K562 (cell line): ENCODE data around the gene TMEM267. TPM values are rescaled to one million over a fixed set of nuclear protein-coding genes. Genes with fewer than 3 reads are reported as not detected.

Source experiments
- CBFA2T2 ChIP-seq: fragments of 450-650 bp; conservative IDR thresholded peaks from 2 replicates; pipeline ENCODE4 v1.6.1; 2017; ENCODE audit warnings: mild to moderate bottlenecking
- CBX3 ChIP-seq, 2 experiments: IDR thresholded peaks; 1 replicate in 1 of 2; 2 replicates in 1 of 2; pipeline ENCODE4 v1.6.1; 2012; ENCODE audit warnings: inconsistent platforms in 2 of 2, low read length in 2 of 2, borderline replicate concordance in 1 of 2, control low read depth in 1 of 2
- CHD1 ChIP-seq: fragments of 200-600 bp; sonication (generic); IDR thresholded peaks from one replicate; pipeline ENCODE4 v1.6.1; 2012; ENCODE audit warnings: mild to moderate bottlenecking, moderate library complexity, low read length, inconsistent platforms
- CHD4 ChIP-seq: fragments of 200-600 bp; sonication (generic); IDR thresholded peaks from 3 replicates; pipeline ENCODE4 v1.6.1; 2012; ENCODE audit warnings: low read depth, mild to moderate bottlenecking, mixed read lengths, low read length, inconsistent platforms; ENCODE audit not compliant: insufficient read depth, insufficient replicate concordance, poor library complexity, severe bottlenecking
- CXXC5 ChIP-seq: fragments of 250-450 bp; sonication (Bioruptor Pico); IDR thresholded peaks from 2 replicates; pipeline ENCODE4 v1.8.0; 2022; ENCODE audit warnings: inconsistent platforms, mild to moderate bottlenecking, moderate library complexity
- ERF ChIP-seq: fragments of 450-650 bp; formaldehyde crosslinking; IDR thresholded peaks from 2 replicates; pipeline ENCODE4 v1.4.0; 2020; ENCODE audit warnings: mild to moderate bottlenecking, mixed read lengths
- ETV5 ChIP-seq: sonication (generic); formaldehyde crosslinking; IDR thresholded peaks from 2 replicates; pipeline ENCODE4 v1.4.0; 2020; ENCODE audit warnings: low read depth, mild to moderate bottlenecking, missing genetic modification reagents
- FIP1L1 ChIP-seq: fragments of 200-400 bp; formaldehyde crosslinking; IDR thresholded peaks from 2 replicates; pipeline ENCODE4 v1.6.1; 2018; ENCODE audit warnings: mild to moderate bottlenecking, low read depth, low read length; ENCODE audit not compliant: poor library complexity, severe bottlenecking
- HOXB6 ChIP-seq: fragments of 250-450 bp; sonication (Bioruptor Pico); IDR thresholded peaks from 2 replicates; pipeline ENCODE4 v1.5.1; 2022; ENCODE audit warnings: mild to moderate bottlenecking, borderline replicate concordance
- IRF2 ChIP-seq: sonication (generic); formaldehyde crosslinking; IDR thresholded peaks from 2 replicates; pipeline ENCODE4 v1.8.1; 2022; ENCODE audit warnings: mild to moderate bottlenecking, missing genetic modification reagents
- KDM5B ChIP-seq: fragments of 200-600 bp; sonication (generic); IDR thresholded peaks from 2 replicates; pipeline ENCODE4 v1.6.1; 2012; ENCODE audit warnings: low read depth, mild to moderate bottlenecking, moderate library complexity, low read length, control low read depth, inconsistent platforms; ENCODE audit not compliant: insufficient replicate concordance
- MTA2 ChIP-seq: fragments of 450-650 bp; IDR thresholded peaks from 2 replicates; pipeline ENCODE4 v1.6.1; 2016; ENCODE audit warnings: low read depth
- MYNN ChIP-seq, 2 experiments: sonication (generic); formaldehyde crosslinking in 1 of 2; IDR thresholded peaks; 2 replicates each; pipeline versions ENCODE4 v1.5.0 to v1.6.1; 2016 to 2020; ENCODE audit warnings: antibody characterized with exemption in 1 of 2, missing genetic modification reagents in 1 of 2
- NCOA4 ChIP-seq: fragments of 450-650 bp; IDR thresholded peaks from 2 replicates; pipeline ENCODE4 v1.6.1; 2018; ENCODE audit warnings: mild to moderate bottlenecking; ENCODE audit not compliant: partially characterized antibody
- NRF1 ChIP-seq, 2 experiments: fragments of 450-650 bp; IDR thresholded peaks in 1 of 2; conservative IDR thresholded peaks in 1 of 2; 2 replicates each; pipeline ENCODE4 v1.6.1; 2014; ENCODE audit warnings: mild to moderate bottlenecking in 2 of 2
- POU5F1 ChIP-seq: fragments of 150-350 bp; IDR thresholded peaks from 2 replicates; pipeline ENCODE4 v1.6.1; 2014; ENCODE audit warnings: borderline replicate concordance, low read length, low read depth, mild to moderate bottlenecking; ENCODE audit not compliant: partially characterized antibody
- RHOXF2B ChIP-seq: fragments of 250-450 bp; sonication (Bioruptor Pico); conservative IDR thresholded peaks from 2 replicates; pipeline ENCODE4 v1.5.1; 2021
- SMARCC2 ChIP-seq: fragments of 450-650 bp; IDR thresholded peaks from 2 replicates; pipeline ENCODE4 v1.6.1; 2017; ENCODE audit warnings: antibody characterized with exemption, moderate library complexity, mild to moderate bottlenecking, low read depth
- SRF ChIP-seq, 2 experiments: fragments of 250-450, 450-650 bp in 1 of 2; sonication (Bioruptor Pico) in 1 of 2; sonication (generic) in 1 of 2; formaldehyde crosslinking; IDR thresholded peaks; 2 replicates each; pipeline versions ENCODE4 v1.5.0 to v1.5.1; 2020 to 2022; ENCODE audit warnings: mild to moderate bottlenecking in 1 of 2, missing genetic modification reagents in 1 of 2
- TAF9B ChIP-seq: fragments of 450-650 bp; IDR thresholded peaks from 2 replicates; pipeline ENCODE4 v1.6.1; 2018; ENCODE audit warnings: mild to moderate bottlenecking; ENCODE audit not compliant: partially characterized antibody
- TFAM ChIP-seq: fragments of 250-450 bp; sonication (Bioruptor Pico); conservative IDR thresholded peaks from 2 replicates; pipeline ENCODE4 v1.5.0; 2021; ENCODE audit warnings: mild to moderate bottlenecking, moderate library complexity
- TOE1 ChIP-seq, 2 experiments: fragments of 450-650 bp in 1 of 2; sonication (generic) in 1 of 2; formaldehyde crosslinking in 1 of 2; IDR thresholded peaks; 2 replicates each; pipeline versions ENCODE4 v1.7.1 to v1.8.0; 2016 to 2022; ENCODE audit warnings: borderline replicate concordance in 2 of 2, mild to moderate bottlenecking in 2 of 2, antibody characterized with exemption in 1 of 2, inconsistent platforms in 1 of 2, low read depth in 1 of 2, missing genetic modification reagents in 1 of 2, moderate library complexity in 1 of 2
- TRIM28 ChIP-seq: fragments of 450-650 bp; IDR thresholded peaks from 2 replicates; pipeline ENCODE4 v1.6.1; 2017
- ZNF24 ChIP-seq: fragments of 450-650 bp; IDR thresholded peaks from 2 replicates; pipeline ENCODE4 v1.6.1; 2016
- polyA plus RNA-seq, 8 experiments: library from polyadenylated mRNA; depleted of rRNA in 4 of 8; stranded (reverse) in 5 of 8; unstranded in 3 of 8; fragments of >200 nt; fragmentation: Nextera tagmentation in 2 of 8; fragmentation: Illumina TruSeq in 1 of 8; extraction: Ambion mirVana in 2 of 8; extraction: Trizol in 1 of 8; gene quantifications; 2 replicates each; pipeline versions ENCODE4 v1.2.1 to v1.2.3, GENCODE V29; 2011 to 2014; ENCODE audit warnings: inconsistent platforms in 1 of 8, missing spikeins in 1 of 8
- total RNA-seq, 7 experiments: library from RNA; depleted of rRNA in 6 of 7; stranded (reverse); fragments of >200 nt in 6 of 7; fragmentation: Illumina TruSeq in 2 of 7; extraction: Trizol in 2 of 7; gene quantifications; 2 replicates each; pipeline versions ENCODE4 v1.2.1 to v1.2.3, GENCODE V29; 2011 to 2021; ENCODE audit warnings: low replicate concordance in 1 of 7
- TF ChIP-seq, protein P1 (sequence below): sonication (generic); formaldehyde crosslinking; IDR thresholded peaks from 2 replicates; pipeline ENCODE4 v1.8.1; 2023; ENCODE audit warnings: mild to moderate bottlenecking, missing genetic modification reagents, moderate library complexity
- TF ChIP-seq, protein P2 (sequence below): fragments of 450-650 bp; IDR thresholded peaks from 2 replicates; pipeline ENCODE4 v1.6.1; 2017; ENCODE audit warnings: mild to moderate bottlenecking, moderate library complexity

Gene TMEM267
- total and polyA plus RNA-seq, 9 of the 15 experiments (the other 6 are each of a cell fraction or from before 2014, with no cell fraction given), result 8.1 to 61.1 (median 17.8) TPM

DNA sequence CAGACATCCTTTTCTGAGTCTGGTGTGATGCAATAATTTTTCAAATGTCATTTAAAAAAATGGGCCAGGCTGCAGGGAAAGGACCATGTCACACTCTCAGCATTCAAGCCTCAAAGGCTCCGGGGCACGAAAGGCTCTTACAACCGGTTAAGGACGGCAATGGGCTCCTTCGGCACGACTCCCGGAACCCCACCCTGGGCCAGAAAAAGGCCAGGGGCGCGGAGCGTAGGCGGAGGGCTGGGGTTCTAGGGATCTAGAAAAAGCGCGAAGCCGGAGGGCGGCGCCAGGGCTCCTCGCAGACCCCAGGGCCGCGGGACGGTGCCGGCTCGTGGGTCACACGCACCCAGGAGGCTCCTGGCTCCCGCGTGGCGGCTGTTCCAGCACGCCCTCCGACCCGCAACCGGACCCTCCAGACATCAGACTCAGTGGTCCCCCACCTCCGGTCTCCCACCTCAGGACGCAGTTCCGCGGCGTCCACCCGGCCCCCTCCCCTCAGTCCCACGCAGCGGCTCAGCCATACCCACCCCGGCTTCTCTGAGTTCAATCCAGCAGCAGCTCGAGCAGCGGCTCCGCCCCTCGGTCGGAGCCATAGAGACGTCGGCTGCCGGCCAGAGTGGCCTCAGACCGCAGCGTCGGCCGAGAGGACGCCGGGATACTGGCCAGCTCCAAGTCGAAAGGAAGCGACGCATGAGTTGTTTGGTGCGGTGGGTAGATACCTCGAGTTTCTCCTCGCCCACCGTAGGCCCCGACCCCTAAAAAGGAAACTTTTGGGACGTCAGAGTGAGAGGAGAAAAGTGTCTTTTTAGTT lies at the start of gene TMEM267 (continued):
- TF ChIP-seq MYNN (IDR thresholded peaks at IDR 0.05) (no peak; the same call in 1 of the 2 replicates), MYNN (CRISPR knock-in tag; IDR thresholded peaks at IDR 0.05) (no peak), KDM5B (peak; percentile 96), CXXC5 (CRISPR knock-in tag) (peak; percentile 93), ZNF24 (0 out of 2 replicates have a peak, but pooled peaks have one; percentile 43), CBX3 (IDR thresholded peaks at IDR 0.05; ENCODE audit: borderline replicate concordance in 1 of 2, low read length in 2 of 2) (peak in 1 of 2 experiments; percentile 12; a peak in 1 of 3 replicates), TAF9B (peak; percentile 93), TRIM28 (no peak), ETV5 (CRISPR knock-in tag) (no peak), HOXB6 (CRISPR knock-in tag) (no peak), IRF2 (CRISPR knock-in tag) (no peak), TOE1 (IDR thresholded peaks at IDR 0.05; ENCODE audit: borderline replicate concordance) (peak; percentile 15; the same call in 1 of the 2 replicates), TOE1 (CRISPR knock-in tag; IDR thresholded peaks at IDR 0.05; ENCODE audit: borderline replicate concordance, low read depth) (no peak), CHD4 (peak; percentile 44), FIP1L1 (peak; percentile 80), CBFA2T2 (no peak), NCOA4 (no peak), RHOXF2B (CRISPR knock-in tag) (no peak), SRF (CRISPR knock-in tag; IDR thresholded peaks at IDR 0.05) (0 out of 4 replicates have a peak, but pooled peaks of 1 of the 2 experiments have one; percentile 34), CHD1 (peak; percentile 88), ERF (CRISPR knock-in tag) (peak; percentile 84; the same call in 1 of the 2 replicates), TFAM (CRISPR knock-in tag) (no peak), MTA2 (peak; percentile 43; the same call in 1 of the 2 replicates), POU5F1 (no peak), SMARCC2 (no peak), NRF1 (conservative IDR thresholded peaks at IDR 0.05 in 1 of 2, IDR thresholded peaks at IDR 0.05 in 1 of 2) (peak; percentile 66 to 69)
- TF ChIP-seq, protein P1, sequence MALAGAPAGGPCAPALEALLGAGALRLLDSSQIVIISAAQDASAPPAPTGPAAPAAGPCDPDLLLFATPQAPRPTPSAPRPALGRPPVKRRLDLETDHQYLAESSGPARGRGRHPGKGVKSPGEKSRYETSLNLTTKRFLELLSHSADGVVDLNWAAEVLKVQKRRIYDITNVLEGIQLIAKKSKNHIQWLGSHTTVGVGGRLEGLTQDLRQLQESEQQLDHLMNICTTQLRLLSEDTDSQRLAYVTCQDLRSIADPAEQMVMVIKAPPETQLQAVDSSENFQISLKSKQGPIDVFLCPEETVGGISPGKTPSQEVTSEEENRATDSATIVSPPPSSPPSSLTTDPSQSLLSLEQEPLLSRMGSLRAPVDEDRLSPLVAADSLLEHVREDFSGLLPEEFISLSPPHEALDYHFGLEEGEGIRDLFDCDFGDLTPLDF (CRISPR knock-in tag), result no peak
- TF ChIP-seq, protein P2, sequence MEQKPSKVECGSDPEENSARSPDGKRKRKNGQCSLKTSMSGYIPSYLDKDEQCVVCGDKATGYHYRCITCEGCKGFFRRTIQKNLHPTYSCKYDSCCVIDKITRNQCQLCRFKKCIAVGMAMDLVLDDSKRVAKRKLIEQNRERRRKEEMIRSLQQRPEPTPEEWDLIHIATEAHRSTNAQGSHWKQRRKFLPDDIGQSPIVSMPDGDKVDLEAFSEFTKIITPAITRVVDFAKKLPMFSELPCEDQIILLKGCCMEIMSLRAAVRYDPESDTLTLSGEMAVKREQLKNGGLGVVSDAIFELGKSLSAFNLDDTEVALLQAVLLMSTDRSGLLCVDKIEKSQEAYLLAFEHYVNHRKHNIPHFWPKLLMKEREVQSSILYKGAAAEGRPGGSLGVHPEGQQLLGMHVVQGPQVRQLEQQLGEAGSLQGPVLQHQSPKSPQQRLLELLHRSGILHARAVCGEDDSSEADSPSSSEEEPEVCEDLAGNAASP, result no peak
